Motor neuron (in vitro differentiated cells): ENCODE measurements around the gene COL11A2. TPM values are rescaled to one million over a fixed set of nuclear protein-coding genes. Genes with fewer than 3 reads are reported as not detected.
A peak's percentile ranks its signal among the peaks of the same experiment; 100 is the strongest.

ENCODE experiments used
- ATAC-seq, 8 experiments: fragments of 200-7000 bp; cut with Tn5 transposase; replicated peaks in 6 of 8; 2 replicates each; pipeline ENCODE4 v1.8.0; 2021; ENCODE audit warnings: mild to moderate bottlenecking in 8 of 8, moderate library complexity in 8 of 8
- H3K27ac ChIP-seq, 2 donors: fragments of 250-450 bp; sonication (Bioruptor Pico); 2 replicates each; pipeline ENCODE4 v1.9.0; 2021; ENCODE audit warnings: antibody characterized with exemption in 2 of 2, mild to moderate bottlenecking in 2 of 2, moderate library complexity in 1 of 2
- H3K4me1 ChIP-seq, 2 donors: fragments of 250-450 bp; sonication (Bioruptor Pico); replicated peaks in 1 of 2; 2 replicates each; pipeline ENCODE4 v1.6.1; 2021; ENCODE audit warnings: antibody characterized with exemption in 2 of 2, mild to moderate bottlenecking in 2 of 2, moderate library complexity in 1 of 2
- H3K4me3 ChIP-seq, 5 donors: fragments of 250-450 bp; sonication (Bioruptor Pico); 2 replicates each; pipeline ENCODE4 v1.9.0; 2021; ENCODE audit warnings: antibody characterized with exemption in 5 of 5, mild to moderate bottlenecking in 5 of 5, moderate library complexity in 4 of 5
- WGBS, 10 experiments: fragments of 450-650 bp; shearing (Covaris generic); methylation state at CpG; one replicate each; pipeline ENCODE4 v1.0.0; 2022; 5-methylcytosine and 5-hydroxymethylcytosine counted together
- in situ Hi-C, 9 experiments: fragments of 400-800 bp; cut with MboI; loops; one replicate each; pipeline ENCODE4 v1.15.0; 2021; ENCODE audit warnings: low sequenced_read_pairs in 9 of 9, low pct_unique_long_range_greater_than_20kb in 2 of 9; ENCODE audit not compliant: unreplicated experiment in 9 of 9
- total RNA-seq, 8 experiments: library from RNA; unstranded; fragments of 300-600 nt; gene quantifications; 2 replicates each; pipeline versions ENCODE4 v1.2.3 to v1.2.4, GENCODE V29; 2022

Gene COL11A2
- total RNA-seq, 8 experiments from 2014 or later = 0.71 to 3.4 (median 2.0) TPM

GRCh38 chr6:33183071-33183683, 9.1 kb downstream of the COL11A2 start:
- WGBS, 10 experiments = 50 to 86% (median 73%) methylated on average over 1 to 5 of the region's 5 CpGs
- no peak for ATAC-seq
- no peak overlapping the region for H3K27ac ChIP-seq
- in situ Hi-C loops = no loop called here
- H3K4me1 ChIP-seq = no peaks in the 10 kb centered on the region
- H3K4me3 ChIP-seq = no peak overlapping the region

GRCh38 chr6:33181141-33181540, 11.1 kb downstream of the COL11A2 start:
- in situ Hi-C loops = no loop called here
- ATAC-seq = no peak
- no peak overlapping the region for H3K27ac ChIP-seq
- H3K4me3 ChIP-seq = no peak overlapping the region
- no peaks in the 10 kb centered on the region for H3K4me1 ChIP-seq
- 57 to 100% (median 64%) methylated on average over 1 to 3 of the region's 7 CpGs; no CpG with 5 or more reads in 5 of the 10 experiments for WGBS, 10 experiments

- WGBS, 10 experiments = 100% methylated on average over 1 of the region's 10 CpGs; no CpG with 5 or more reads in 9 of the 10 experiments
- Histone ChIP-seq H3K4me1 (no peaks in the 10 kb centered on the region), H3K4me3 (no peak overlapping the region), H3K27ac (no peak overlapping the region)
- in situ Hi-C loops = no loop called here
- ATAC-seq = no peak
These were observed 13.4 kb downstream of the COL11A2 start for GRCh38 chr6:33178755-33179475.

- no peaks in the 10 kb centered on the region for H3K4me1 ChIP-seq
- WGBS, 10 experiments = 40 to 100% (median 80%) methylated on average over 1 to 4 of the region's 19 CpGs; no CpG with 5 or more reads in 3 of the 10 experiments
- in situ Hi-C loops = no loop called here
- H3K27ac ChIP-seq = no peak overlapping the region
- H3K4me3 ChIP-seq = no peak overlapping the region
- ATAC-seq = peak in 3 of 8 experiments; percentile 36 to 86 (median 41)
These were observed 14.5 kb downstream of the COL11A2 start for GRCh38 chr6:33177552-33178446.

GRCh38 chr6:33176906-33177305, 15.4 kb downstream of the COL11A2 start:
- H3K4me1 ChIP-seq = no peaks in the 10 kb centered on the region
- in situ Hi-C loops = no loop called here
- H3K27ac ChIP-seq = no peak overlapping the region
- 0 to 88% (median 80%) methylated on average over 1 to 6 of the region's 7 CpGs; no CpG with 5 or more reads in 5 of the 10 experiments for WGBS, 10 experiments
- ATAC-seq = no peak
- H3K4me3 ChIP-seq = no peak overlapping the region

GRCh38 chr6:33175436-33176069, 16.7 kb downstream of the COL11A2 start:
- H3K4me1 ChIP-seq = no peaks in the 10 kb centered on the region
- no peak overlapping the region for H3K27ac ChIP-seq
- no peak overlapping the region for H3K4me3 ChIP-seq
- no peak for ATAC-seq
- WGBS, 10 experiments = 38 to 83% (median 64%) methylated on average over 1 to 5 of the region's 10 CpGs; no CpG with 5 or more reads in 3 of the 10 experiments
- in situ Hi-C loops = no loop called here

GRCh38 chr6:33174784-33175183, 17.5 kb downstream of the COL11A2 start:
- in situ Hi-C loops = no loop called here
- H3K4me3 ChIP-seq = no peak overlapping the region
- H3K4me1 ChIP-seq = no peaks in the 10 kb centered on the region
- WGBS, 10 experiments = 17 to 67% methylated on average over 1 of the region's 4 CpGs; no CpG with 5 or more reads in 8 of the 10 experiments
- no peak overlapping the region for H3K27ac ChIP-seq
- no peak for ATAC-seq

GRCh38 chr6:33173535-33174180, 18.6 kb downstream of the COL11A2 start:
- no peak overlapping the region for H3K27ac ChIP-seq
- H3K4me1 ChIP-seq = no peaks in the 10 kb centered on the region
- in situ Hi-C loops = no loop called here
- H3K4me3 ChIP-seq = no peak overlapping the region
- no peak for ATAC-seq
- no CpG with 5 or more reads among the region's 11 CpGs for WGBS, 10 experiments

- H3K4me1 ChIP-seq = no peaks in the 10 kb centered on the region
- H3K27ac ChIP-seq = no peak overlapping the region
- ATAC-seq = peak in 3 of 8 experiments; percentile 46 to 69 (median 53)
- in situ Hi-C loops = no loop called here
- no peak overlapping the region for H3K4me3 ChIP-seq
- WGBS, 10 experiments = 11% methylated on average over 1 of the region's 16 CpGs; no CpG with 5 or more reads in 9 of the 10 experiments
These were observed 19.4 kb downstream of the COL11A2 start for GRCh38 chr6:33172688-33173534.

GRCh38 chr6:33171880-33172687, 20.2 kb downstream of the COL11A2 start:
- no peak for ATAC-seq
- no peaks in the 10 kb centered on the region for H3K4me1 ChIP-seq
- 90 to 100% methylated on average over 1 to 2 of the region's 8 CpGs; no CpG with 5 or more reads in 8 of the 10 experiments for WGBS, 10 experiments
- H3K27ac ChIP-seq = no peak overlapping the region
- H3K4me3 ChIP-seq = no peak overlapping the region
- in situ Hi-C loops = no loop called here
